NCI-H146 (cell line): Measurements from ENCODE around the gene PRKN.

Experiments
- DNase-seq: peaks from one replicate; lab custom pipeline; 2025; lab: John Stamatoyannopoulos, UW

Gene PRKN

GRCh38 chr6:161803131-161803530, 924.4 kb downstream of the PRKN start:
- DNase-seq, result no peak

GRCh38 chr6:161802231-161802630, 925.3 kb downstream of the PRKN start:
- DNase-seq, result no peak

GRCh38 chr6:161798844-161799394, 928.6 kb downstream of the PRKN start:
- no peak for DNase-seq

- DNase-seq, result no peak
These were observed 930.9 kb downstream of the PRKN start for GRCh38 chr6:161796681-161797080.

- peak; percentile 25 for DNase-seq
These were observed 934.6 kb downstream of the PRKN start for GRCh38 chr6:161792851-161793493.

GRCh38 chr6:161788531-161788930, 939.0 kb downstream of the PRKN start:
- DNase-seq, result no peak

GRCh38 chr6:161772176-161772575, 955.4 kb downstream of the PRKN start:
- no peak for DNase-seq

- no peak for DNase-seq
These were observed 965.6 kb downstream of the PRKN start for GRCh38 chr6:161761966-161762365.

GRCh38 chr6:161755080-161755479, 972.5 kb downstream of the PRKN start:
- no peak for DNase-seq

GRCh38 chr6:161750686-161751085, 976.9 kb downstream of the PRKN start:
- no peak for DNase-seq

GRCh38 chr6:161749576-161749975, 978.0 kb downstream of the PRKN start:
- DNase-seq, result no peak

GRCh38 chr6:161748535-161749416, 978.8 kb downstream of the PRKN start:
- DNase-seq, result peak; percentile 75

- DNase-seq, result no peak
These were observed 980.1 kb downstream of the PRKN start for GRCh38 chr6:161747506-161747905.

- peak; percentile 91 for DNase-seq
These were observed 981.9 kb downstream of the PRKN start for GRCh38 chr6:161745594-161746141.

GRCh38 chr6:161745128-161745527, 982.4 kb downstream of the PRKN start:
- no peak for DNase-seq

- peak; percentile 47 for DNase-seq
These were observed 983.1 kb downstream of the PRKN start for GRCh38 chr6:161744211-161745067.

- DNase-seq, result no peak
These were observed 983.9 kb downstream of the PRKN start for GRCh38 chr6:161743509-161744178.

- no peak for DNase-seq
These were observed 987.1 kb downstream of the PRKN start for GRCh38 chr6:161740486-161740885.

GRCh38 chr6:161736781-161737292, 990.7 kb downstream of the PRKN start:
- DNase-seq, result peak; percentile 99

- DNase-seq, result peak; percentile 70
These were observed 991.2 kb downstream of the PRKN start for GRCh38 chr6:161736326-161736725.

- peak; percentile 67 for DNase-seq
These were observed 995.0 kb downstream of the PRKN start for GRCh38 chr6:161732594-161732993.
